GM13976 (cell line): Measurements from ENCODE around the gene CAVIN1.

Source experiments
- DNase-seq: peaks from one replicate; pipeline ENCODE4 v3.0.0; 2012; ENCODE audit warnings: low spot score
- in situ Hi-C: fragments of 300-500 bp; cut with MboI; formaldehyde crosslinking; loops from one replicate; pipeline ENCODE4 v1.12.0; 2022; ENCODE audit warnings: low sequenced_read_pairs, mixed read lengths, inconsistent platforms; ENCODE audit not compliant: unreplicated experiment
- TF ChIP-seq, protein P1 (sequence below): IDR thresholded peaks from 2 replicates; pipeline ENCODE4 v1.5.1; 2012; ENCODE audit warnings: borderline replicate concordance, mild to moderate bottlenecking; ENCODE audit not compliant: insufficient read depth; ENCODE audit errors: extremely low read depth, missing control alignments, control extremely low read depth

CAVIN1 gene

GRCh38 chr17:42414704-42415409, 8.2 kb downstream of the CAVIN1 start:
- peak; percentile 60 for DNase-seq
- TF ChIP-seq, protein P1, sequence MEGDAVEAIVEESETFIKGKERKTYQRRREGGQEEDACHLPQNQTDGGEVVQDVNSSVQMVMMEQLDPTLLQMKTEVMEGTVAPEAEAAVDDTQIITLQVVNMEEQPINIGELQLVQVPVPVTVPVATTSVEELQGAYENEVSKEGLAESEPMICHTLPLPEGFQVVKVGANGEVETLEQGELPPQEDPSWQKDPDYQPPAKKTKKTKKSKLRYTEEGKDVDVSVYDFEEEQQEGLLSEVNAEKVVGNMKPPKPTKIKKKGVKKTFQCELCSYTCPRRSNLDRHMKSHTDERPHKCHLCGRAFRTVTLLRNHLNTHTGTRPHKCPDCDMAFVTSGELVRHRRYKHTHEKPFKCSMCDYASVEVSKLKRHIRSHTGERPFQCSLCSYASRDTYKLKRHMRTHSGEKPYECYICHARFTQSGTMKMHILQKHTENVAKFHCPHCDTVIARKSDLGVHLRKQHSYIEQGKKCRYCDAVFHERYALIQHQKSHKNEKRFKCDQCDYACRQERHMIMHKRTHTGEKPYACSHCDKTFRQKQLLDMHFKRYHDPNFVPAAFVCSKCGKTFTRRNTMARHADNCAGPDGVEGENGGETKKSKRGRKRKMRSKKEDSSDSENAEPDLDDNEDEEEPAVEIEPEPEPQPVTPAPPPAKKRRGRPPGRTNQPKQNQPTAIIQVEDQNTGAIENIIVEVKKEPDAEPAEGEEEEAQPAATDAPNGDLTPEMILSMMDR = no peak
- in situ Hi-C loops = loop anchor here (5.0 to 25.0 kb wide), 2 partner anchors 92 to 228 kb away; partner anchors contain the start of genes GHDC, HCRT and KCNH4

DNA sequence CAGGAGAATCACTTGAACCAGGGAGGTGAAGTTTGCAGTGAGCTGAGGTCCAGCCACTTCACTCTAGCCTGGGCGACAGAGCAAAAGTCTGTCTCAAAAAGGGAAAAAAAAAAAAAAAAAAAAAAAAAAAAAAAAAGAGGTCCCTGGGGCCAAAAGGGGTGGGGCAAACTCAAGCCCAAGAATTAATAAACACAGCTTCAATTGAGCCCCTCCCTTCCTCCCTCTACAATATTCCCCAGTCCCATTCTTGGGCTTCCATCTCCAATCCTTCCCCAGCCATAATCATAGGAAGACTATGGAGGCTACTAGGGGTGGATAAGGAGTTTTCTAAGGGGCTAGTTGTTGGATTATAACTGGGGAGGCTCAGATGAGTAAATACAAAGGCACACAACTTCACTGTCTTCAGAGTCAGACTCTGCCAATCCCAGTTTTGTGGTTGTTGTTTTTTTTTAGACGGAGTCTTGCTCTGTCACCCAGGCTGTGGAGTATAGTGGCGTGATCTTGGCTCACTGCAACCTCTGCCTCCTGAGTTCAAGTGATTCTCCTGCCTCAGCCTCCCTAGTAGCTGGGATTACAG, 9.5 kb downstream of the CAVIN1 start:
- in situ Hi-C loops = loop anchor here (5.0 to 25.0 kb wide), 2 partner anchors 94 to 226 kb away; partner anchors contain the start of genes GHDC, HCRT and KCNH4
- DNase-seq = no peak
- TF ChIP-seq, protein P1 = no peak

- in situ Hi-C loops = loop anchor here (5.0 to 25.0 kb wide), 2 partner anchors 95 to 225 kb away; partner anchors contain the start of genes GHDC, HCRT and KCNH4
- DNase-seq = no peak
- TF ChIP-seq, protein P1 = no peak
Measured at GRCh38 chr17:42411905-42412679, 11.0 kb downstream of the CAVIN1 start.

- in situ Hi-C loops = loop anchor here (5.0 to 25.0 kb wide), 2 partner anchors 96 to 224 kb away; partner anchors contain the start of genes GHDC, HCRT and KCNH4
- no peak for DNase-seq
- TF ChIP-seq, protein P1 = no peak
Measured at GRCh38 chr17:42411361-42411760, 11.7 kb downstream of the CAVIN1 start.

GRCh38 chr17:42410319-42410685, 12.8 kb downstream of the CAVIN1 start:
- TF ChIP-seq, protein P1 = no peak
- in situ Hi-C loops = loop anchor here (5.0 to 25.0 kb wide), 2 partner anchors 97 to 223 kb away; partner anchors contain the start of genes GHDC, HCRT and KCNH4
- no peak for DNase-seq

GRCh38 chr17:42409523-42410318, 13.3 kb downstream of the CAVIN1 start:
- TF ChIP-seq, protein P1 = no peak
- in situ Hi-C loops = loop anchor here (5.0 to 25.0 kb wide), 3 partner anchors 87 to 222 kb away; partner anchors contain the start of genes GHDC, HCRT and KCNH4
- DNase-seq = no peak
